ENCODE measurements around the gene MRPL1.

Gene MRPL1

GRCh38 chr4:78001531-78001930, 138.9 kb downstream of the MRPL1 start:
- Histone ChIP-seq H2AFZ (ENCODE audit: low read length) (no peak overlapping the region), H3K27me3 (ENCODE audit: insufficient read depth, low read length, poor library complexity, severe bottlenecking) (no peaks in the 10 kb centered on the region), H3K9me2 (replicated peaks; ENCODE audit: low read depth, low read length) (no peaks in the 10 kb centered on the region), H3F3A (ENCODE audit: low read depth) (no peaks in the 10 kb centered on the region), H3K4me3 (ENCODE audit: low read length, poor library complexity, severe bottlenecking) (no peak overlapping the region), H4K20me1 (ENCODE audit: insufficient read depth, low read length, poor library complexity, severe bottlenecking) (no peaks in the 10 kb centered on the region), H3K9ac (ENCODE audit: low read depth, low read length, poor library complexity, severe bottlenecking) (no peak overlapping the region), H3K4me2 (ENCODE audit: low read depth, low read length, poor library complexity, severe bottlenecking) (no peak overlapping the region), H3K79me2 (ENCODE audit: insufficient read depth, low read length) (no peaks in the 10 kb centered on the region), H3K9me3 (ENCODE audit: insufficient read depth, low read depth, low read length) (no peaks in the 10 kb centered on the region), H3K36me3 (ENCODE audit: insufficient read depth, low read length) (no peaks in the 10 kb centered on the region), H3K4me1 (ENCODE audit: insufficient read depth, low read length, poor library complexity, severe bottlenecking) (no peaks in the 10 kb centered on the region)
- no peak for TF ChIP-seq CTCF (conservative IDR thresholded peaks at IDR 0.05; ENCODE audit: low read length)
- TF ChIP-seq EZH2phosphoT487 (IDR thresholded peaks at IDR 0.05; ENCODE audit: borderline replicate concordance): no peak

- Histone ChIP-seq H3K27me3 (ENCODE audit: insufficient read depth, low read length, poor library complexity, severe bottlenecking) (no peaks in the 10 kb centered on the region), H3K4me3 (ENCODE audit: low read length, poor library complexity, severe bottlenecking) (no peak overlapping the region), H3K4me1 (ENCODE audit: insufficient read depth, low read length, poor library complexity, severe bottlenecking) (no peaks in the 10 kb centered on the region), H3K9ac (ENCODE audit: low read depth, low read length, poor library complexity, severe bottlenecking) (no peak overlapping the region), H3K36me3 (ENCODE audit: insufficient read depth, low read length) (no peaks in the 10 kb centered on the region), H3K9me2 (replicated peaks; ENCODE audit: low read depth, low read length) (no peaks in the 10 kb centered on the region), H3K9me3 (ENCODE audit: insufficient read depth, low read depth, low read length) (no peaks in the 10 kb centered on the region), H4K20me1 (ENCODE audit: insufficient read depth, low read length, poor library complexity, severe bottlenecking) (no peaks in the 10 kb centered on the region), H3K79me2 (ENCODE audit: insufficient read depth, low read length) (no peaks in the 10 kb centered on the region), H3K4me2 (ENCODE audit: low read depth, low read length, poor library complexity, severe bottlenecking) (no peak overlapping the region), H3F3A (ENCODE audit: low read depth) (no peaks in the 10 kb centered on the region), H2AFZ (ENCODE audit: low read length) (no peak overlapping the region)
- no peak for TF ChIP-seq CTCF (conservative IDR thresholded peaks at IDR 0.05; ENCODE audit: low read length)
- TF ChIP-seq EZH2phosphoT487 (IDR thresholded peaks at IDR 0.05; ENCODE audit: borderline replicate concordance): no peak
These were observed 139.6 kb downstream of the MRPL1 start for GRCh38 chr4:78002260-78002659.
